Endodermal cell (in vitro differentiated cells): ENCODE results near the gene SIAH3. TPM values are rescaled to one million over a fixed set of nuclear protein-coding genes. Genes with fewer than 3 reads are reported as not detected.

Source experiments
- DNase-seq: peaks from one replicate; pipeline ENCODE4 v3.0.0-alpha.2; 2017
- H3K27ac ChIP-seq: 2 replicates; pipeline ENCODE4 v1.5.1; 2013; ENCODE audit warnings: mild to moderate bottlenecking, low read depth, low read length, moderate library complexity
- H3K27me3 ChIP-seq: 2 replicates; pipeline ENCODE4 v1.6.1; 2013; ENCODE audit warnings: mild to moderate bottlenecking, low read length, moderate library complexity; ENCODE audit not compliant: insufficient read depth, control insufficient read depth, poor library complexity, severe bottlenecking
- H3K36me3 ChIP-seq: 2 replicates; pipeline ENCODE4 v1.7.0; 2013; ENCODE audit warnings: mild to moderate bottlenecking, low read length, moderate library complexity; ENCODE audit not compliant: control insufficient read depth, insufficient read depth
- H3K4me1 ChIP-seq: one replicate; pipeline ENCODE4 v1.7.0; 2013; ENCODE audit warnings: low read length; ENCODE audit not compliant: control insufficient read depth, insufficient read depth
- H3K4me3 ChIP-seq: 2 replicates; pipeline ENCODE4 v1.5.1; 2013; ENCODE audit warnings: mild to moderate bottlenecking, low read length, moderate library complexity
- H3K9ac ChIP-seq: 2 replicates; pipeline ENCODE4 v1.6.1; 2013; ENCODE audit warnings: mild to moderate bottlenecking, low read length, moderate library complexity; ENCODE audit not compliant: poor library complexity, severe bottlenecking; ENCODE audit errors: extremely low read depth
- H3K9me3 ChIP-seq: 2 replicates; pipeline ENCODE4 v1.6.1; 2013; ENCODE audit warnings: mild to moderate bottlenecking, low read length, moderate library complexity; ENCODE audit not compliant: control insufficient read depth
- H3K27ac Mint-ChIP-seq: 2 replicates; pipeline ENCODE4 v1.8.0; 2020; ENCODE audit warnings: mixed read lengths
- H3K27me3 Mint-ChIP-seq: 2 replicates; pipeline ENCODE4 v1.8.0; 2021; ENCODE audit warnings: mild to moderate bottlenecking, mixed read lengths; ENCODE audit not compliant: insufficient read depth
- H3K36me3 Mint-ChIP-seq: 2 replicates; pipeline ENCODE4 v1.8.0; 2020; ENCODE audit warnings: low read depth, mixed read lengths
- H3K4me1 Mint-ChIP-seq: 2 replicates; pipeline ENCODE4 v1.8.0; 2020; ENCODE audit warnings: mixed read lengths
- H3K4me3 Mint-ChIP-seq: 2 replicates; pipeline ENCODE4 v1.8.0; 2020; ENCODE audit warnings: mild to moderate bottlenecking, moderate library complexity, mixed read lengths
- H3K9me3 Mint-ChIP-seq: 2 replicates; pipeline ENCODE4 v1.8.0; 2020; ENCODE audit warnings: mild to moderate bottlenecking, mixed read lengths
- CTCF ChIP-seq: fragments of 200-600 bp; sonication (generic); conservative IDR thresholded peaks from 2 replicates; pipeline ENCODE4 v1.5.0; 2021; ENCODE audit warnings: antibody characterized with exemption, mild to moderate bottlenecking
- WGBS, 2 experiments: methylation state at CpG; one replicate each; pipeline versions ENCODE4 v1.1.5 to v1.1.7; 2013; ENCODE audit warnings: missing lambda C conversion rate in 2 of 2, mixed read lengths in 1 of 2; ENCODE audit not compliant: insufficient coverage in 1 of 2, insufficient read length in 1 of 2; 5-methylcytosine and 5-hydroxymethylcytosine counted together
- total RNA-seq, 2 donors: library from RNA; stranded (reverse); fragmentation: NEBNext Ultra II Directional in 1 of 2; extraction: Animal tissue kit (Norgen Biotek cat#: 25700) in 1 of 2; gene quantifications; 2 replicates in 1 of 2; 3 replicates in 1 of 2; pipeline ENCODE4 v1.2.1, GENCODE V29; 2021

Gene SIAH3
- total RNA-seq, 2 donors from 2014 or later: not detected

GRCh38 chr13:45879666-45880065, 28.1 kb upstream of the SIAH3 start:
- WGBS, 2 experiments: 71 to 76% methylated on average over 5 of the region's 5 CpGs
- Histone ChIP-seq H3K36me3 (no peaks in the 10 kb centered on the region), H3K27me3 (no peaks in the 10 kb centered on the region), H3K4me1 (peaks cover 5% of the 10 kb centered on the region), H3K9me3 (no peaks in the 10 kb centered on the region), H3K9ac (no peak overlapping the region), H3K4me3 (no peak overlapping the region), H3K27ac (no peak overlapping the region)
- H3K9me3 Mint-ChIP-seq: no peaks in the 10 kb centered on the region
- DNase-seq: peak; percentile 86
- peaks cover 21% of the 10 kb centered on the region for H3K27me3 Mint-ChIP-seq
- peaks cover 31% of the 10 kb centered on the region for H3K4me1 Mint-ChIP-seq
- H3K4me3 Mint-ChIP-seq: no peak overlapping the region
- no peak overlapping the region for H3K27ac Mint-ChIP-seq
- no peaks in the 10 kb centered on the region for H3K36me3 Mint-ChIP-seq
- TF ChIP-seq CTCF: peak; percentile 83

GRCh38 chr13:45878966-45879365, 27.4 kb upstream of the SIAH3 start:
- Histone ChIP-seq H3K9me3 (no peaks in the 10 kb centered on the region), H3K36me3 (no peaks in the 10 kb centered on the region), H3K27ac (no peak overlapping the region), H3K9ac (no peak overlapping the region), H3K4me1 (peaks cover 5% of the 10 kb centered on the region), H3K27me3 (no peaks in the 10 kb centered on the region), H3K4me3 (no peak overlapping the region)
- Mint-ChIP-seq H3K27ac (no peak overlapping the region), H3K27me3 (peaks cover 21% of the 10 kb centered on the region), H3K36me3 (no peaks in the 10 kb centered on the region), H3K4me3 (no peak overlapping the region), H3K9me3 (no peaks in the 10 kb centered on the region), H3K4me1 (peaks cover 30% of the 10 kb centered on the region)
- no peak for DNase-seq
- WGBS, 2 experiments: 94 to 100% methylated on average over 3 to 5 of the region's 5 CpGs
- no peak for TF ChIP-seq CTCF

DNA sequence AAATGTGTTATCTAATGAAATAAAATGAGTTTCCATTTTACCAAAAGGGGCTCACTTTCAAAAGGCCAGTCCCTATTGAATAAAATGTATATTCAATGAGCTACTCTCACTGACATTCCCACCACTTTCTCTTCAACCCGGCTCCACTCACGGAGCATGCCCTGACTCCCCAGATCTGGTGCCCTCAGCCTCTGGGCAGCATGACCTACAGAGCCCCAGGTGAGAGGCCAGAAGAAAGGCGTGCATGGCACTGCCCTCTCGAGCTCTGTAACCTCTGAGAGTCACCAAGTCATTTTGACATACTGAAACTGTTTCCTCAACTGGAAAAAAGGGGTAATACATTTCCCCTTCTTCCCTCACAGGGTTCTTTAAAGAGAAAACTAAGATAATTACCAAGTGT, 25.2 kb upstream of the SIAH3 start:
- no peak for TF ChIP-seq CTCF
- peaks cover 24% of the 10 kb centered on the region for H3K27me3 Mint-ChIP-seq
- H3K4me1 ChIP-seq: no peaks in the 10 kb centered on the region
- no peak overlapping the region for H3K4me3 ChIP-seq
- no peaks in the 10 kb centered on the region for H3K9me3 ChIP-seq
- no peaks in the 10 kb centered on the region for H3K36me3 Mint-ChIP-seq
- no peaks in the 10 kb centered on the region for H3K36me3 ChIP-seq
- WGBS, 2 experiments: 89 to 94% methylated on average over 4 of the region's 4 CpGs
- peaks cover 13% of the 10 kb centered on the region for H3K4me1 Mint-ChIP-seq
- no peak for DNase-seq
- H3K4me3 Mint-ChIP-seq: no peak overlapping the region
- no peaks in the 10 kb centered on the region for H3K27me3 ChIP-seq
- H3K27ac ChIP-seq: no peak overlapping the region
- no peak overlapping the region for H3K27ac Mint-ChIP-seq
- no peaks in the 10 kb centered on the region for H3K9me3 Mint-ChIP-seq
- no peak overlapping the region for H3K9ac ChIP-seq
